Endothelial cell of umbilical vein (primary cell): Measurements from ENCODE around the gene MUC22. TPM values are rescaled to one million over a fixed set of nuclear protein-coding genes. Genes with fewer than 3 reads are reported as not detected.

Source experiments
- BruUV-seq: library from RNA; stranded (reverse); fragments of 400-500 nt; replicated peaks from 2 replicates; lab custom pipeline; 2021; lab: Mats Ljungman, UMichigan
- CTCF ChIA-PET: fragments of 300-600, 350-600 bp; sonication (Branson Sonifier 250); formaldehyde crosslinking; loops from one replicate; lab custom pipeline; 2021; ENCODE audit warnings: antibody characterized with exemption, inconsistent platforms; lab: Charles Lee
- POLR2A ChIA-PET: fragments of 300-600, 350-600 bp; sonication (Branson Sonifier 250); formaldehyde crosslinking; loops from one replicate; lab custom pipeline; 2021; ENCODE audit warnings: antibody characterized with exemption, inconsistent platforms; lab: Charles Lee
- DNase-seq: peaks from one replicate; pipeline ENCODE4 v3.0.0-alpha.2; 2011; ENCODE audit warnings: low read depth, low spot score
- FAIRE-seq: peaks from 2 replicates; lab custom pipeline; 2011; peaks lifted over from hg19 to GRCh38; lab: Jason Lieb, UNC
- H2AFZ ChIP-seq: 2 replicates; pipeline ENCODE4 v1.6.0; 2012; ENCODE audit warnings: low read depth, low read length, control low read depth, inconsistent platforms
- H3K27ac ChIP-seq: 2 replicates; pipeline ENCODE4 v1.5.1; 2011; ENCODE audit warnings: low read depth, mild to moderate bottlenecking, control low read depth, low read length, moderate library complexity; ENCODE audit not compliant: insufficient read depth
- H3K27me3 ChIP-seq, 2 experiments: 2 replicates each; pipeline versions ENCODE4 v1.6.0 to v1.6.1; 2011; ENCODE audit warnings: low read length in 2 of 2, mixed read lengths in 1 of 2; ENCODE audit not compliant: control insufficient read depth in 2 of 2, insufficient read depth in 2 of 2
- H3K36me3 ChIP-seq, 2 experiments: 2 replicates in 1 of 2; 3 replicates in 1 of 2; pipeline ENCODE4 v1.5.1; 2011; ENCODE audit warnings: low read length in 2 of 2, mild to moderate bottlenecking in 1 of 2, moderate library complexity in 1 of 2; ENCODE audit not compliant: control insufficient read depth in 2 of 2, insufficient read depth in 2 of 2; ENCODE audit errors: extremely low read depth in 1 of 2
- H3K4me1 ChIP-seq: 3 replicates; pipeline ENCODE4 v1.5.1; 2011; ENCODE audit warnings: mild to moderate bottlenecking, low read length; ENCODE audit not compliant: control insufficient read depth, insufficient read depth; ENCODE audit errors: extremely low read depth
- H3K4me2 ChIP-seq: 2 replicates; pipeline ENCODE4 v1.6.1; 2011; ENCODE audit warnings: low read length, control low read depth, mixed read lengths; ENCODE audit not compliant: insufficient read depth
- H3K4me3 ChIP-seq, 3 experiments: fragments of 200-600 bp in 1 of 3; sonication (generic), shearing (Covaris generic) in 1 of 3; replicated peaks in 1 of 3; 2 replicates each; pipeline ENCODE4 v1.5.1; 2011 to 2016; ENCODE audit warnings: control low read depth in 3 of 3, low read length in 3 of 3, mild to moderate bottlenecking in 2 of 3, inconsistent platforms in 1 of 3, low read depth in 1 of 3, moderate library complexity in 1 of 3; ENCODE audit not compliant: insufficient read depth in 1 of 3
- H3K79me2 ChIP-seq: 2 replicates; pipeline ENCODE4 v1.6.0; 2012; ENCODE audit warnings: low read length, inconsistent platforms; ENCODE audit not compliant: control insufficient read depth, insufficient read depth
- H3K9ac ChIP-seq: replicated peaks from 2 replicates; pipeline ENCODE3; 2011; ENCODE audit warnings: low read length, control low read depth; ENCODE audit not compliant: insufficient read depth; ENCODE audit errors: extremely low read depth
- H3K9me1 ChIP-seq: replicated peaks from 3 replicates; pipeline ENCODE4 v1.6.0; 2011; ENCODE audit warnings: mild to moderate bottlenecking, low read length; ENCODE audit not compliant: control insufficient read depth, insufficient read depth; ENCODE audit errors: extremely low read depth
- H3K9me3 ChIP-seq: replicated peaks from 2 replicates; pipeline ENCODE4 v1.5.1; 2012; ENCODE audit warnings: low read length, inconsistent platforms; ENCODE audit not compliant: control insufficient read depth, insufficient read depth
- H4K20me1 ChIP-seq: replicated peaks from 2 replicates; pipeline ENCODE3; 2011; ENCODE audit warnings: mild to moderate bottlenecking, low read length; ENCODE audit not compliant: control insufficient read depth, insufficient read depth; ENCODE audit errors: extremely low read depth
- EZH2 ChIP-seq: IDR thresholded peaks from 2 replicates; pipeline ENCODE4 v1.6.1; 2012; ENCODE audit warnings: borderline replicate concordance, low read depth, mild to moderate bottlenecking, moderate library complexity, low read length, inconsistent platforms; ENCODE audit not compliant: severe bottlenecking
- FOS ChIP-seq: IDR thresholded peaks from 2 replicates; pipeline ENCODE4 v1.6.1; 2011; ENCODE audit warnings: mild to moderate bottlenecking, low read length, moderate library complexity, borderline replicate concordance; ENCODE audit not compliant: insufficient read depth
- GATA2 ChIP-seq: IDR thresholded peaks from 2 replicates; pipeline ENCODE4 v1.7.0; 2011; ENCODE audit warnings: low read depth, mild to moderate bottlenecking, moderate library complexity, mixed read lengths, low read length; ENCODE audit not compliant: insufficient read length, insufficient read depth
- JUN ChIP-seq: IDR thresholded peaks from 2 replicates; pipeline ENCODE4 v1.6.1; 2011; ENCODE audit warnings: borderline replicate concordance, low read depth; ENCODE audit not compliant: insufficient read length, insufficient read depth
- MAX ChIP-seq: IDR thresholded peaks from 2 replicates; pipeline ENCODE4 v1.6.1; 2011; ENCODE audit not compliant: insufficient read depth, insufficient read length
- MYC ChIP-seq: IDR thresholded peaks from one replicate; pipeline ENCODE4 v1.6.1; 2011; ENCODE audit warnings: mild to moderate bottlenecking, low read depth, low read length
- POLR2A ChIP-seq: IDR thresholded peaks from 2 replicates; pipeline ENCODE4 v1.6.1; 2012; ENCODE audit warnings: low read depth, mild to moderate bottlenecking, control low read depth, low read length
- POLR2AphosphoS5 ChIP-seq: IDR thresholded peaks from 2 replicates; pipeline ENCODE4 v1.6.1; 2012; ENCODE audit warnings: low read depth, mild to moderate bottlenecking, control low read depth, low read length, moderate library complexity; ENCODE audit not compliant: insufficient read depth
- dilution Hi-C: fragments of 300-500 bp; cut with MboI; formaldehyde crosslinking; loops from one replicate; pipeline ENCODE4 v1.15.0; 2019; ENCODE audit warnings: low sequenced_read_pairs; ENCODE audit not compliant: extremely low pct_ligation_motif_present
- intact Hi-C: fragments of 100-400 bp; cut with micrococcal nuclease; formaldehyde crosslinking; loops from one replicate; pipeline ENCODE4 v1.10.0; 2022
- polyA plus RNA-seq, 4 experiments: library from polyadenylated mRNA; depleted of rRNA in 3 of 4; stranded (reverse) in 3 of 4; unstranded in 1 of 4; fragments of >200 nt; gene quantifications; 2 replicates each; pipeline versions ENCODE4 v1.2.1 to v1.2.3, GENCODE V29; 2011 to 2012; ENCODE audit warnings: missing spikeins in 1 of 4
- total RNA-seq: library from RNA; stranded (reverse); gene quantifications from 2 replicates; pipeline ENCODE4 v1.2.3, GENCODE V29; 2021
- TF ChIP-seq, protein P1 (sequence below), 2 donors: IDR thresholded peaks; 1 replicate in 1 of 2; 2 replicates in 1 of 2; pipeline ENCODE4 v1.5.1; 2011; ENCODE audit warnings: low read length in 2 of 2, mild to moderate bottlenecking in 2 of 2, moderate library complexity in 2 of 2, control low read depth in 1 of 2, inconsistent platforms in 1 of 2, low read depth in 1 of 2; ENCODE audit not compliant: insufficient read depth in 1 of 2; ENCODE audit errors: extremely low read depth in 1 of 2

MUC22 gene
- total and polyA plus RNA-seq, 2 donors (not counting 3 experiments of a cell fraction or from before 2014, with no cell fraction given): not detected

- H3K4me1 ChIP-seq: no peaks in the 10 kb centered on the region
- CTCF ChIA-PET: no interaction called here
- no peak overlapping the region for H3K4me3 ChIP-seq
- no peak overlapping the region for H3K9ac ChIP-seq
- H4K20me1 ChIP-seq: no peaks in the 10 kb centered on the region
- H3K9me1 ChIP-seq: no peaks in the 10 kb centered on the region
- no peaks in the 10 kb centered on the region for H3K79me2 ChIP-seq
- no peak overlapping the region for H2AFZ ChIP-seq
- no peak overlapping the region for H3K4me2 ChIP-seq
- H3K27ac ChIP-seq: no peak overlapping the region
- no peak for DNase-seq
- TF ChIP-seq JUN: no peak
- TF ChIP-seq MAX: no peak
- TF ChIP-seq FOS: no peak
- no peak for TF ChIP-seq GATA2
- TF ChIP-seq POLR2AphosphoS5: no peak
- TF ChIP-seq POLR2A: no peak
- TF ChIP-seq EZH2: no peak
- no peak for TF ChIP-seq MYC
- TF ChIP-seq, protein P1, sequence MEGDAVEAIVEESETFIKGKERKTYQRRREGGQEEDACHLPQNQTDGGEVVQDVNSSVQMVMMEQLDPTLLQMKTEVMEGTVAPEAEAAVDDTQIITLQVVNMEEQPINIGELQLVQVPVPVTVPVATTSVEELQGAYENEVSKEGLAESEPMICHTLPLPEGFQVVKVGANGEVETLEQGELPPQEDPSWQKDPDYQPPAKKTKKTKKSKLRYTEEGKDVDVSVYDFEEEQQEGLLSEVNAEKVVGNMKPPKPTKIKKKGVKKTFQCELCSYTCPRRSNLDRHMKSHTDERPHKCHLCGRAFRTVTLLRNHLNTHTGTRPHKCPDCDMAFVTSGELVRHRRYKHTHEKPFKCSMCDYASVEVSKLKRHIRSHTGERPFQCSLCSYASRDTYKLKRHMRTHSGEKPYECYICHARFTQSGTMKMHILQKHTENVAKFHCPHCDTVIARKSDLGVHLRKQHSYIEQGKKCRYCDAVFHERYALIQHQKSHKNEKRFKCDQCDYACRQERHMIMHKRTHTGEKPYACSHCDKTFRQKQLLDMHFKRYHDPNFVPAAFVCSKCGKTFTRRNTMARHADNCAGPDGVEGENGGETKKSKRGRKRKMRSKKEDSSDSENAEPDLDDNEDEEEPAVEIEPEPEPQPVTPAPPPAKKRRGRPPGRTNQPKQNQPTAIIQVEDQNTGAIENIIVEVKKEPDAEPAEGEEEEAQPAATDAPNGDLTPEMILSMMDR (IDR thresholded peaks at IDR 0.05; ENCODE audit: extremely low read depth in 1 of 2, insufficient read depth in 1 of 2, low read depth in 1 of 2, low read length in 2 of 2): no peak
- no peaks in the 10 kb centered on the region for H3K36me3 ChIP-seq
- no peaks in the 10 kb centered on the region for H3K9me3 ChIP-seq
- intact Hi-C loops (no loop called here), dilution Hi-C loops (no loop called here)
- no TSS peak for BruUV-seq
- POLR2A ChIA-PET: no interaction called here
- peaks cover 21 to 30% of the 10 kb centered on the region in 2 experiments for H3K27me3 ChIP-seq
- FAIRE-seq: no peak
These were observed 543 bp upstream of the MUC22 start for GRCh38 chr6:31009731-31010130.
